ENCODE measurements around the gene HFE. TPM values are rescaled to one million over a fixed set of nuclear protein-coding genes. Genes with fewer than 3 reads are reported as not detected.

HFE gene
- total and polyA plus RNA-seq, 2 of the 13 experiments (the other 11 are each of a cell fraction or from before 2014, with no cell fraction given) = 3.7 to 6.3 TPM

- TF ChIP-seq ZNF142 (CRISPR knock-in tag; IDR thresholded peaks at IDR 0.05) (peak; percentile 76), KDM1A (CRISPR knock-in tag; IDR thresholded peaks at IDR 0.05) (no peak), TARDBP (CRISPR knock-in tag; IDR thresholded peaks at IDR 0.05) (peak; percentile 71), RBAK (CRISPR knock-in tag; IDR thresholded peaks at IDR 0.05) (no peak), ZNF660 (CRISPR knock-in tag; IDR thresholded peaks at IDR 0.05; ENCODE audit: borderline replicate concordance, low read depth) (no peak), CENPT (CRISPR knock-in tag; IDR thresholded peaks at IDR 0.05; ENCODE audit: low read depth) (no peak; the same call in 1 of the 2 replicates), ZSCAN30 (CRISPR knock-in tag; IDR thresholded peaks at IDR 0.05) (0 out of 2 replicates have a peak, but pooled peaks have one; percentile 47), CSRNP1 (CRISPR knock-in tag; IDR thresholded peaks at IDR 0.05) (peak; percentile 86), THAP11 (CRISPR knock-in tag; IDR thresholded peaks at IDR 0.05) (peak; percentile 67), ZNF430 (CRISPR knock-in tag; IDR thresholded peaks at IDR 0.05) (peak; percentile 95; the same call in 1 of the 2 replicates), CAMTA2 (CRISPR knock-in tag; IDR thresholded peaks at IDR 0.05; ENCODE audit: borderline replicate concordance) (no peak), SOX13 (IDR thresholded peaks at IDR 0.05) (peak; percentile 27; the same call in 1 of the 2 replicates), SOX13 (CRISPR knock-in tag; conservative IDR thresholded peaks at IDR 0.05 in 1 of 2, IDR thresholded peaks at IDR 0.05 in 1 of 2) (no peak; a peak in 1 of 4 replicates), ZBTB4 (CRISPR knock-in tag; IDR thresholded peaks at IDR 0.05; ENCODE audit: borderline replicate concordance) (no peak; the same call in 1 of the 2 replicates), RFX5 (IDR thresholded peaks at IDR 0.05; ENCODE audit: low read depth, low read length) (peak; percentile 62), ZFP37 (CRISPR knock-in tag; IDR thresholded peaks at IDR 0.05; ENCODE audit: borderline replicate concordance) (peak; percentile 72; the same call in 1 of the 2 replicates), SSRP1 (CRISPR knock-in tag; IDR thresholded peaks at IDR 0.05) (peak; percentile 94), ZNF326 (CRISPR knock-in tag; IDR thresholded peaks at IDR 0.05; ENCODE audit: borderline replicate concordance) (no peak)
Measured at GRCh38 chr6:26123947-26124780, 36.9 kb downstream of the HFE start (continued).
